HepG2 (cell line): ENCODE data around the gene MLF1. TPM values are rescaled to one million over a fixed set of nuclear protein-coding genes. Genes with fewer than 3 reads are reported as not detected.

ENCODE experiments used
- CBX5 ChIP-seq: sonication (generic); formaldehyde crosslinking; IDR thresholded peaks from 2 replicates; pipeline ENCODE4 v1.4.0; 2020; ENCODE audit warnings: missing genetic modification reagents, borderline replicate concordance
- FIP1L1 ChIP-seq: fragments of 200-400 bp; formaldehyde crosslinking; IDR thresholded peaks from 2 replicates; pipeline ENCODE4 v1.6.1; 2018; ENCODE audit warnings: low read depth, mild to moderate bottlenecking, low read length, moderate library complexity, borderline replicate concordance; ENCODE audit not compliant: insufficient read depth
- FOXA1 ChIP-seq, 2 experiments: fragments of 450-650 bp in 1 of 2; sonication (generic) in 1 of 2; formaldehyde crosslinking in 1 of 2; IDR thresholded peaks; 2 replicates each; pipeline versions ENCODE4 v1.4.0 to v1.6.1; 2016 to 2020; ENCODE audit warnings: missing genetic modification reagents in 1 of 2
- GTF3A ChIP-seq: sonication (generic); formaldehyde crosslinking; conservative IDR thresholded peaks from 2 replicates; pipeline ENCODE4 v1.4.0; 2020; ENCODE audit warnings: mild to moderate bottlenecking, missing genetic modification reagents
- HMG20A ChIP-seq: IDR thresholded peaks from 2 replicates; pipeline ENCODE4 v1.6.1; 2016; ENCODE audit warnings: borderline replicate concordance
- KLF11 ChIP-seq: IDR thresholded peaks from 2 replicates; pipeline ENCODE4 v1.6.1; 2016; ENCODE audit warnings: missing compliant biosample characterization
- MATR3 ChIP-seq: sonication (generic); formaldehyde crosslinking; IDR thresholded peaks from 2 replicates; pipeline ENCODE4 v1.4.0; 2020; ENCODE audit warnings: missing genetic modification reagents
- NBN ChIP-seq: fragments of 450-650 bp; conservative IDR thresholded peaks from 2 replicates; pipeline ENCODE4 v1.6.1; 2017
- NFE2 ChIP-seq: sonication (generic); formaldehyde crosslinking; IDR thresholded peaks from 2 replicates; pipeline ENCODE4 v1.4.0; 2020; ENCODE audit warnings: missing genetic modification reagents
- ONECUT2 ChIP-seq: sonication (generic); formaldehyde crosslinking; IDR thresholded peaks from 2 replicates; pipeline ENCODE4 v1.4.0; 2020; ENCODE audit warnings: missing genetic modification reagents
- RARA ChIP-seq: IDR thresholded peaks from 2 replicates; pipeline ENCODE4 v1.6.1; 2016; ENCODE audit warnings: missing genetic modification reagents, missing compliant biosample characterization
- TOE1 ChIP-seq: sonication (generic); formaldehyde crosslinking; IDR thresholded peaks from 2 replicates; pipeline ENCODE4 v1.4.0; 2020; ENCODE audit warnings: mild to moderate bottlenecking, missing genetic modification reagents
- ZBTB1 ChIP-seq: sonication (generic); formaldehyde crosslinking; IDR thresholded peaks from 2 replicates; pipeline ENCODE4 v1.4.0; 2020; ENCODE audit warnings: missing genetic modification reagents, borderline replicate concordance
- ZNF253 ChIP-seq: sonication (generic); formaldehyde crosslinking; IDR thresholded peaks from 2 replicates; pipeline ENCODE4 v1.8.0; 2022; ENCODE audit warnings: mild to moderate bottlenecking, missing genetic modification reagents, borderline replicate concordance
- ZNF382 ChIP-seq: sonication (generic); formaldehyde crosslinking; IDR thresholded peaks from 2 replicates; pipeline ENCODE4 v1.5.0; 2020; ENCODE audit warnings: missing genetic modification reagents, mild to moderate bottlenecking, borderline replicate concordance
- ZNF460 ChIP-seq: sonication (generic); formaldehyde crosslinking; IDR thresholded peaks from 2 replicates; pipeline ENCODE4 v1.5.1; 2020; ENCODE audit warnings: missing genetic modification reagents, mild to moderate bottlenecking, borderline replicate concordance
- ZNF510 ChIP-seq: sonication (generic); formaldehyde crosslinking; IDR thresholded peaks from 2 replicates; pipeline ENCODE4 v1.4.0; 2020; ENCODE audit warnings: low read depth, mild to moderate bottlenecking, missing genetic modification reagents
- ZNF552 ChIP-seq: sonication (generic); formaldehyde crosslinking; IDR thresholded peaks from 2 replicates; pipeline ENCODE4 v1.9.0; 2022; ENCODE audit warnings: missing genetic modification reagents, mild to moderate bottlenecking, borderline replicate concordance
- ZNF558 ChIP-seq: sonication (generic); formaldehyde crosslinking; IDR thresholded peaks from 2 replicates; pipeline ENCODE4 v1.9.0; 2022; ENCODE audit warnings: mild to moderate bottlenecking, missing genetic modification reagents, borderline replicate concordance
- ZNF619 ChIP-seq: sonication (generic); formaldehyde crosslinking; IDR thresholded peaks from 2 replicates; pipeline ENCODE4 v1.4.0; 2020; ENCODE audit warnings: mild to moderate bottlenecking, missing genetic modification reagents
- ZSCAN22 ChIP-seq: sonication (generic); formaldehyde crosslinking; IDR thresholded peaks from 2 replicates; pipeline ENCODE4 v1.4.0; 2020; ENCODE audit warnings: mild to moderate bottlenecking, missing genetic modification reagents
- polyA plus RNA-seq, 8 experiments: library from polyadenylated mRNA; depleted of rRNA in 3 of 8; stranded (reverse) in 7 of 8; unstranded in 1 of 8; fragments of >200 nt; fragmentation: Illumina TruSeq in 4 of 8; extraction: Trizol in 4 of 8; gene quantifications; 2 replicates each; pipeline versions ENCODE4 v1.2.1 to v1.2.3, GENCODE V29; 2011 to 2016; ENCODE audit warnings: low read depth in 4 of 8, missing spikeins in 1 of 8, mixed read lengths in 1 of 8; ENCODE audit not compliant: insufficient read depth in 1 of 8
- total RNA-seq, 5 experiments: library from RNA; depleted of rRNA; stranded (reverse); fragments of >200 nt; fragmentation: Illumina TruSeq; extraction: Trizol; gene quantifications; 2 replicates each; pipeline ENCODE4 v1.2.3, GENCODE V29; 2016; ENCODE audit warnings: low read depth in 1 of 5
- TF ChIP-seq, protein P1 (sequence below): sonication (generic); formaldehyde crosslinking; IDR thresholded peaks from 2 replicates; pipeline ENCODE4 v1.4.0; 2020; ENCODE audit warnings: missing genetic modification reagents
- TF ChIP-seq, protein P2 (sequence below): IDR thresholded peaks from 2 replicates; pipeline ENCODE4 v1.6.1; 2016; ENCODE audit warnings: missing biosample characterization, missing genetic modification reagents, low read depth
- TF ChIP-seq, protein P3 (sequence below): IDR thresholded peaks from 2 replicates; pipeline ENCODE4 v1.6.1; 2018; ENCODE audit warnings: missing genetic modification reagents, mild to moderate bottlenecking, missing compliant biosample characterization
- TF ChIP-seq, protein P4 (sequence below): IDR thresholded peaks from 2 replicates; pipeline ENCODE4 v1.6.1; 2012; ENCODE audit warnings: inconsistent platforms

MLF1 gene
- total and polyA plus RNA-seq, 2 of the 13 experiments (the other 11 are each of a cell fraction or from before 2014, with no cell fraction given): 0.88 to 1.0 TPM

DNA sequence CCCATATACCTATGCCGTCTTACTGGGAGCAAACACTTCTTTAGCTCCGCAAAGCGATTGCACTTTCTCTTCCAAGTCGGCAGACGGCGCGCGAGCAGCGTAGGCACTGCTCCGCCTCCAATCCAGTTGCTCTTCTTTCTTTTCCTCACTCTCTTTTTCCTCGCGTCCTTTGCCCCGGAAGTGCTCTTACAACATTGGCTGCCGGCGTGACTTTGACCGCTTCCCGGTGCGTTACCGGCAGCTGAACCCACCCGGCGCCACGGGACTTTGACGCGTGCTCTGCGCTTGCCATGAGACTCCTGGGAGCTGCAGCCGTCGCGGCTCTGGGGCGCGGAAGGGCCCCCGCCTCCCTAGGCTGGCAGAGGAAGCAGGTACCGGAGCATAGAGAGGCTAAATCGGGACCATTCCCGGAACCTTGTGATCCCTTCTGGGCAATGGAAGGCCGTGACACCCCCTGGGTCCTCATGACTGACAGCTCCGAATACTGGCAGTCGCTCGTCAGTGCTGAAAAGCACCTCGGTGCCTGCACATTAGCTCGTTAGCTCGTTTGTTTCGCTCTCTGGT, 73.4 kb downstream of the MLF1 start, which contains the start of gene GFM1 (continued):
- TF ChIP-seq, protein P1, sequence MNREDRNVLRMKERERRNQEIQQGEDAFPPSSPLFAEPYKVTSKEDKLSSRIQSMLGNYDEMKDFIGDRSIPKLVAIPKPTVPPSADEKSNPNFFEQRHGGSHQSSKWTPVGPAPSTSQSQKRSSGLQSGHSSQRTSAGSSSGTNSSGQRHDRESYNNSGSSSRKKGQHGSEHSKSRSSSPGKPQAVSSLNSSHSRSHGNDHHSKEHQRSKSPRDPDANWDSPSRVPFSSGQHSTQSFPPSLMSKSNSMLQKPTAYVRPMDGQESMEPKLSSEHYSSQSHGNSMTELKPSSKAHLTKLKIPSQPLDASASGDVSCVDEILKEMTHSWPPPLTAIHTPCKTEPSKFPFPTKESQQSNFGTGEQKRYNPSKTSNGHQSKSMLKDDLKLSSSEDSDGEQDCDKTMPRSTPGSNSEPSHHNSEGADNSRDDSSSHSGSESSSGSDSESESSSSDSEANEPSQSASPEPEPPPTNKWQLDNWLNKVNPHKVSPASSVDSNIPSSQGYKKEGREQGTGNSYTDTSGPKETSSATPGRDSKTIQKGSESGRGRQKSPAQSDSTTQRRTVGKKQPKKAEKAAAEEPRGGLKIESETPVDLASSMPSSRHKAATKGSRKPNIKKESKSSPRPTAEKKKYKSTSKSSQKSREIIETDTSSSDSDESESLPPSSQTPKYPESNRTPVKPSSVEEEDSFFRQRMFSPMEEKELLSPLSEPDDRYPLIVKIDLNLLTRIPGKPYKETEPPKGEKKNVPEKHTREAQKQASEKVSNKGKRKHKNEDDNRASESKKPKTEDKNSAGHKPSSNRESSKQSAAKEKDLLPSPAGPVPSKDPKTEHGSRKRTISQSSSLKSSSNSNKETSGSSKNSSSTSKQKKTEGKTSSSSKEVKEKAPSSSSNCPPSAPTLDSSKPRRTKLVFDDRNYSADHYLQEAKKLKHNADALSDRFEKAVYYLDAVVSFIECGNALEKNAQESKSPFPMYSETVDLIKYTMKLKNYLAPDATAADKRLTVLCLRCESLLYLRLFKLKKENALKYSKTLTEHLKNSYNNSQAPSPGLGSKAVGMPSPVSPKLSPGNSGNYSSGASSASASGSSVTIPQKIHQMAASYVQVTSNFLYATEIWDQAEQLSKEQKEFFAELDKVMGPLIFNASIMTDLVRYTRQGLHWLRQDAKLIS: no peak
- TF ChIP-seq FOXA1 (IDR thresholded peaks at IDR 0.05) (no peak), FOXA1 (CRISPR knock-in tag; IDR thresholded peaks at IDR 0.05) (peak; percentile 49; the same call in 1 of the 2 replicates), CBX5 (CRISPR knock-in tag) (peak; percentile 98), NFE2 (CRISPR knock-in tag) (no peak), ZSCAN22 (CRISPR knock-in tag) (no peak), ZNF558 (CRISPR knock-in tag) (no peak), ZNF382 (no peak), NBN (no peak), HMG20A (CRISPR knock-in tag) (peak; percentile 62), ZNF253 (no peak), ZNF619 (peak; percentile 96), KLF11 (no peak), ZNF460 (CRISPR knock-in tag) (no peak; the same call in 1 of the 2 replicates), FIP1L1 (no peak), TOE1 (peak; percentile 41; the same call in 1 of the 2 replicates), ZNF552 (CRISPR knock-in tag) (no peak; the same call in 1 of the 2 replicates), GTF3A (CRISPR knock-in tag) (peak; percentile 85; the same call in 1 of the 2 replicates), RARA (CRISPR knock-in tag) (peak; percentile 68), ZNF510 (CRISPR knock-in tag) (no peak), MATR3 (CRISPR knock-in tag) (no peak), ZBTB1 (CRISPR knock-in tag) (no peak), ONECUT2 (CRISPR knock-in tag) (no peak)
- TF ChIP-seq, protein P2, sequence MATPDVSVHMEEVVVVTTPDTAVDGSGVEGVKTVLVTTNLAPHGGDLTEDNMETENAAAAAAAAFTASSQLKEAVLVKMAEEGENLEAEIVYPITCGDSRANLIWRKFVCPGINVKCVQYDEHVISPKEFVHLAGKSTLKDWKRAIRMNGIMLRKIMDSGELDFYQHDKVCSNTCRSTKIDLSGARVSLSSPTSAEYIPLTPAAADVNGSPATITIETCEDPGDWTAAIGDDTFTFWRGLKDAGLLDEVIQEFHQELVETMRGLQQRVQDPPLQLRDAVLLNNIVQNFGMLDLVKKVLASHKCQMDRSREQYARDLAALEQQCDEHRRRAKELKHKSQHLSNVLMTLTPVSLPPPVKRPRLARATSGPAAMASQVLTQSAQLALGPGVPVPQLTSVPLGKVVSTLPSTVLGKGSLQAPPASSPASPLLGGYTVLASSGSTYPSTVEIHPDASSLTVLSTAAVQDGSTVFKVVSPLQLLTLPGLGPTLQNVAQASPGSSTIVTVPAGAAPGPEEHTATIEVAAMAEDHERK: peak; percentile 62; the same call in 1 of the 2 replicates
- TF ChIP-seq, protein P3, sequence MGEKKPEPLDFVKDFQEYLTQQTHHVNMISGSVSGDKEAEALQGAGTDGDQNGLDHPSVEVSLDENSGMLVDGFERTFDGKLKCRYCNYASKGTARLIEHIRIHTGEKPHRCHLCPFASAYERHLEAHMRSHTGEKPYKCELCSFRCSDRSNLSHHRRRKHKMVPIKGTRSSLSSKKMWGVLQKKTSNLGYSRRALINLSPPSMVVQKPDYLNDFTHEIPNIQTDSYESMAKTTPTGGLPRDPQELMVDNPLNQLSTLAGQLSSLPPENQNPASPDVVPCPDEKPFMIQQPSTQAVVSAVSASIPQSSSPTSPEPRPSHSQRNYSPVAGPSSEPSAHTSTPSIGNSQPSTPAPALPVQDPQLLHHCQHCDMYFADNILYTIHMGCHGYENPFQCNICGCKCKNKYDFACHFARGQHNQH: peak; percentile 94
- TF ChIP-seq, protein P4, sequence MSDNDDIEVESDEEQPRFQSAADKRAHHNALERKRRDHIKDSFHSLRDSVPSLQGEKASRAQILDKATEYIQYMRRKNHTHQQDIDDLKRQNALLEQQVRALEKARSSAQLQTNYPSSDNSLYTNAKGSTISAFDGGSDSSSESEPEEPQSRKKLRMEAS: peak; percentile 97
